H1 (cell line): ENCODE measurements around the gene CNIH3. TPM values are rescaled to one million over a fixed set of nuclear protein-coding genes. Genes with fewer than 3 reads are reported as not detected.

Source experiments
- CTCF ChIA-PET: fragments of 300-600 bp; sonication (Branson Sonifier 250); formaldehyde crosslinking; loops from one replicate; lab custom pipeline; 2021; ENCODE audit not compliant: partially characterized antibody; lab: Charles Lee
- POLR2A ChIA-PET: fragments of 300-600 bp; sonication (Branson Sonifier 250); formaldehyde crosslinking; loops from one replicate; lab custom pipeline; 2021; ENCODE audit warnings: inconsistent platforms; ENCODE audit not compliant: partially characterized antibody; lab: Charles Lee
- DNase-seq, 2 experiments: peaks; one replicate each; pipeline versions ENCODE4 v3.0.0 to v3.0.0-alpha.2; 2010 to 2022; ENCODE audit warnings: low spot score in 2 of 2, low read depth in 1 of 2, mixed read lengths in 1 of 2
- FAIRE-seq: peaks from 2 replicates; lab custom pipeline; 2011; peaks lifted over from hg19 to GRCh38; lab: Jason Lieb, UNC
- H2AFZ ChIP-seq: 2 replicates; pipeline ENCODE4 v1.8.1; 2012; ENCODE audit warnings: low read length, inconsistent platforms
- H2AK5ac ChIP-seq: 2 replicates; pipeline ENCODE4 v1.6.1; 2013; ENCODE audit warnings: low read depth, low read length
- H2BK120ac ChIP-seq: replicated peaks from 2 replicates; pipeline ENCODE3; 2013; ENCODE audit warnings: low read depth, low read length, inconsistent platforms
- H2BK12ac ChIP-seq: 2 replicates; pipeline ENCODE4 v1.6.1; 2013; ENCODE audit warnings: low read depth, low read length
- H2BK15ac ChIP-seq: 2 replicates; pipeline ENCODE4 v1.6.1; 2013; ENCODE audit warnings: low read length
- H2BK20ac ChIP-seq: 2 replicates; pipeline ENCODE4 v1.6.1; 2013; ENCODE audit warnings: low read length
- H2BK5ac ChIP-seq: 2 replicates; pipeline ENCODE4 v1.6.1; 2013; ENCODE audit warnings: low read depth, low read length
- H3K14ac ChIP-seq: 2 replicates; pipeline ENCODE4 v1.6.1; 2013; ENCODE audit warnings: inconsistent platforms; ENCODE audit not compliant: insufficient read length
- H3K18ac ChIP-seq: 2 replicates; pipeline ENCODE4 v1.6.1; 2013; ENCODE audit warnings: low read length; ENCODE audit errors: extremely low read depth
- H3K23ac ChIP-seq: 2 replicates; pipeline ENCODE4 v1.6.1; 2013; ENCODE audit warnings: inconsistent platforms; ENCODE audit not compliant: insufficient read length
- H3K23me2 ChIP-seq: 2 replicates; pipeline ENCODE4 v1.6.1; 2013; ENCODE audit warnings: low read depth, low read length
- H3K27ac ChIP-seq: 2 replicates; pipeline ENCODE4 v1.6.1; 2011; ENCODE audit warnings: low read depth, low read length, inconsistent platforms
- H3K27me3 ChIP-seq, 4 experiments: replicated peaks in 1 of 4; 1 replicate in 1 of 4; 2 replicates in 3 of 4; pipeline versions ENCODE4 v1.6.1 to v1.8.1; 2011 to 2013; ENCODE audit warnings: low read length in 3 of 4, mild to moderate bottlenecking in 3 of 4, inconsistent platforms in 2 of 4, mixed read lengths in 2 of 4, moderate library complexity in 1 of 4; ENCODE audit not compliant: control insufficient read depth in 3 of 4, insufficient read depth in 3 of 4; ENCODE audit errors: extremely low read depth in 1 of 4
- H3K36me3 ChIP-seq, 4 experiments: 2 replicates each; pipeline versions ENCODE4 v1.6.1 to v1.8.1; 2011 to 2013; ENCODE audit warnings: mild to moderate bottlenecking in 4 of 4, low read length in 3 of 4, moderate library complexity in 2 of 4, control low read depth in 1 of 4, inconsistent platforms in 1 of 4; ENCODE audit not compliant: insufficient read depth in 4 of 4, control insufficient read depth in 2 of 4
- H3K4ac ChIP-seq: replicated peaks from 2 replicates; pipeline ENCODE3; 2013; ENCODE audit warnings: low read length, low read depth, mixed read lengths, inconsistent platforms; ENCODE audit not compliant: insufficient read length
- H3K4me1 ChIP-seq, 4 experiments: replicated peaks in 1 of 4; 1 replicate in 1 of 4; 2 replicates in 3 of 4; pipeline versions ENCODE4 v1.6.1 to v1.8.1; 2011 to 2013; ENCODE audit warnings: low read length in 3 of 4, inconsistent platforms in 2 of 4, mixed read lengths in 1 of 4; ENCODE audit not compliant: insufficient read depth in 4 of 4, control insufficient read depth in 3 of 4
- H3K4me2 ChIP-seq, 2 experiments: 2 replicates each; pipeline versions ENCODE4 v1.6.1 to v1.8.1; 2011 to 2013; ENCODE audit warnings: low read depth in 2 of 2, low read length in 2 of 2, control low read depth in 1 of 2, inconsistent platforms in 1 of 2, mild to moderate bottlenecking in 1 of 2; ENCODE audit not compliant: insufficient read depth in 1 of 2
- H3K4me3 ChIP-seq, 4 experiments: fragments of 200-600, 300-600 bp in 1 of 4; sonication (generic), shearing (Covaris generic), sonication (Bioruptor Twin) in 1 of 4; 2 replicates each; pipeline versions ENCODE4 v1.5.1 to v1.8.1; 2011 to 2016; ENCODE audit warnings: low read length in 4 of 4, low read depth in 3 of 4, control low read depth in 2 of 4, inconsistent platforms in 2 of 4, mild to moderate bottlenecking in 2 of 4, mixed read lengths in 1 of 4, moderate library complexity in 1 of 4; ENCODE audit not compliant: insufficient read depth in 2 of 4; ENCODE audit errors: extremely low read depth in 1 of 4
- H3K56ac ChIP-seq: replicated peaks from 2 replicates; pipeline ENCODE3; 2013; ENCODE audit warnings: low read depth, mild to moderate bottlenecking, mixed read lengths, low read length, inconsistent platforms; ENCODE audit not compliant: insufficient read length
- H3K79me1 ChIP-seq: 2 replicates; pipeline ENCODE4 v1.6.1; 2013; ENCODE audit warnings: low read depth, low read length, control low read depth
- H3K79me2 ChIP-seq, 2 experiments: 2 replicates each; pipeline versions ENCODE4 v1.6.1 to v1.8.1; 2012 to 2013; ENCODE audit warnings: low read length in 2 of 2, mild to moderate bottlenecking in 2 of 2, inconsistent platforms in 1 of 2; ENCODE audit not compliant: insufficient read depth in 2 of 2, control insufficient read depth in 1 of 2
- H3K9ac ChIP-seq, 4 experiments: replicated peaks in 1 of 4; 1 replicate in 1 of 4; 2 replicates in 3 of 4; pipeline versions ENCODE4 v1.6.1 to v1.8.1; 2011 to 2013; ENCODE audit warnings: low read depth in 3 of 4, low read length in 3 of 4, control low read depth in 2 of 4, mild to moderate bottlenecking in 2 of 4, moderate library complexity in 2 of 4, inconsistent platforms in 1 of 4; ENCODE audit errors: extremely low read depth in 1 of 4
- H3K9me3 ChIP-seq, 2 experiments: 2 replicates each; pipeline versions ENCODE4 v1.6.1 to v1.8.1; 2012 to 2013; ENCODE audit warnings: mild to moderate bottlenecking in 2 of 2, moderate library complexity in 2 of 2, control low read depth in 1 of 2, inconsistent platforms in 1 of 2, low read depth in 1 of 2, low read length in 1 of 2, mixed read lengths in 1 of 2; ENCODE audit not compliant: insufficient read depth in 2 of 2
- H4K20me1 ChIP-seq, 2 experiments: replicated peaks in 1 of 2; 2 replicates each; pipeline versions ENCODE3 to v1.8.1; 2011 to 2013; ENCODE audit warnings: inconsistent platforms in 2 of 2, low read length in 2 of 2, mild to moderate bottlenecking in 1 of 2; ENCODE audit not compliant: insufficient read depth in 2 of 2, control insufficient read depth in 1 of 2
- H4K5ac ChIP-seq: 2 replicates; pipeline ENCODE4 v1.6.1; 2013; ENCODE audit warnings: low read length, low read depth, mixed read lengths, inconsistent platforms; ENCODE audit not compliant: insufficient read length
- H4K8ac ChIP-seq: 2 replicates; pipeline ENCODE4 v1.8.0; 2013; ENCODE audit warnings: mild to moderate bottlenecking, moderate library complexity, low read length, inconsistent platforms; ENCODE audit not compliant: insufficient read depth; ENCODE audit errors: extremely low read depth
- H4K91ac ChIP-seq: replicated peaks from 2 replicates; pipeline ENCODE3; 2013; ENCODE audit warnings: low read length, mixed read lengths, inconsistent platforms; ENCODE audit not compliant: insufficient read length
- BACH1 ChIP-seq: IDR thresholded peaks from 2 replicates; pipeline ENCODE4 v1.6.1; 2012; ENCODE audit warnings: low read length, improper control_type of control experiment
- CEBPB ChIP-seq: IDR thresholded peaks from 2 replicates; pipeline ENCODE4 v1.6.1; 2012; ENCODE audit warnings: low read depth, low read length
- HDAC2 ChIP-seq, 2 experiments: fragments of 300-600 bp in 1 of 2; sonication (generic) in 1 of 2; IDR thresholded peaks; 2 replicates each; pipeline ENCODE4 v1.6.1; 2011 to 2012; ENCODE audit warnings: low read depth in 2 of 2, low read length in 2 of 2, mild to moderate bottlenecking in 2 of 2, moderate library complexity in 2 of 2, borderline replicate concordance in 1 of 2, inconsistent platforms in 1 of 2
- WGBS, 2 experiments: shearing (Covaris generic) in 1 of 2; methylation state at CpG; one replicate each; pipeline versions ENCODE4 v1.1.6 to v1.1.7; 2013 to 2015; ENCODE audit warnings: low lambda C conversion rate in 2 of 2, mixed read lengths in 2 of 2, inconsistent platforms in 1 of 2, low coverage in 1 of 2, missing lambda C conversion rate in 1 of 2; ENCODE audit not compliant: insufficient replicate concordance in 2 of 2, insufficient coverage in 1 of 2, insufficient read length in 1 of 2; ENCODE audit errors: extremely low coverage in 1 of 2, missing lambda C conversion rate in 1 of 2; 5-methylcytosine and 5-hydroxymethylcytosine counted together
- polyA plus RNA-seq, 7 experiments: library from polyadenylated mRNA; depleted of rRNA in 3 of 7; stranded (reverse) in 5 of 7; unstranded in 2 of 7; fragments of >200 nt in 5 of 7; fragments of 200-250 nt in 2 of 7; gene quantifications; 1 replicate in 5 of 7; 2 replicates in 1 of 7; 4 replicates in 1 of 7; pipeline versions ENCODE4 v1.2.1 to v1.2.3, GENCODE V29; 2011 to 2013; ENCODE audit warnings: missing spikeins in 2 of 7, mixed read lengths in 2 of 7
- total RNA-seq: library from RNA; stranded (reverse); fragmentation: NEBNext Ultra II Directional; extraction: Animal tissue kit (Norgen Biotek cat#: 25700); gene quantifications from 2 replicates; pipeline ENCODE4 v1.2.1, GENCODE V29; 2021
- TF ChIP-seq, protein P1 (sequence below): IDR thresholded peaks from 2 replicates; pipeline ENCODE4 v1.6.1; 2012; ENCODE audit warnings: inconsistent platforms

CNIH3 gene
- total and polyA plus RNA-seq, 2 of the 8 experiments (the other 6 are each of a cell fraction or from before 2014, with no cell fraction given), result 3.7 to 5.6 TPM

DNA sequence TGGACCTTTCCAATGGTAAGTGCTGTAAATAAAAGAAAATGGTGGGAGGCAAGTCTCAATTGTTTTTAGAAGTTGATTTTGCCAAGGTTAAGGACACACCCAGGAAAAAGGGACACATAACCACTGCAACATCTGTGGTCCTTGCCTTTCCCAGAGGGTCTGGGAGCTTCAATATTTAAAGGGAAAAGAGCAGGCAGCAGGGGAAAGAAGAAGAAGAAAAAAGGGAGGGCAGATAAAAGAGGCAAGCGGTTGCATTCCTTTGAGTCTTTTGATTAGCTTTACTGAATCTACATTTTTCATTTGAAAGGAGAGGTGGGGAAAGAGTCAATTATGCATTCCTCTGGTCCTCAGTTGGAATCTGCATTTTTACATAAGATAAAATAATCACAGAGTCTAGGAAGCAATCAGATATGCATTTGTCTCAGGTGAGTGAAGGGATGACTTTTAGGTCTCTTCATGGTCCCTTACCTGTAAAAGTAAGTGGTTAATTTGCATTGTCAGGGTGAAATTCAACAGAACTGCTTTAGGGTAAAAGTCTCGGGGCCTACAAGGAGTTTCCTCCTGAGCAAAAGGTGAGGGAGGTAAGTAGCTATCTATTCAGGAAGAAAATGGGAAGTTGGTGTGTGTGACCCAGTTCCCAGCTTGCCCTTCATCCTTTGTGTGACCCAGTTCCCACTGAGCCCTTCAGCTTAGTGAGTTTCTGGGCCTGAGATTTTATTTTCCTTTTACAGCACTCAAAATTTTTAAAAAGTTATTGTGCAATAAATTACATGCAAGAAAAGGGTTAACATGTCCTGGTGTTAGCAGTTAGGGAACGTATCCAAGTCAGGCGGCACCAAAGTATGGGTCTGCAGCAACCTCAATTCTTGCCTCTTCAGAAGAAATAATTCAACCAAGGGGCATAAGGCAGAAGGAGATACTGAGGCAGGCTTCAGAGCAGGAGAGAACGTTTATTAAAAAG, 8.6 kb upstream of the CNIH3 start:
- Histone ChIP-seq H3K79me2 (no peaks in the 10 kb centered on the region), H3K23ac (no peak overlapping the region), H3K56ac (no peak overlapping the region), H4K91ac (no peak overlapping the region), H4K8ac (no peak overlapping the region), H3K9ac (no peak overlapping the region), H2AK5ac (peak overlapping the region; percentile 75; the same call in 1 of the 2 replicates), H3K27me3 (peaks cover 0 to 2% (median 0%) of the 10 kb centered on the region in 4 experiments; a peak in 1 of 7 replicates), H3K14ac (no peak overlapping the region), H3K4me3 (peak overlapping the region in 1 of 4 experiments; percentile 9; a peak in 1 of 8 replicates), H2BK5ac (peak overlapping the region; percentile 41; the same call in 1 of the 2 replicates), H2AFZ (no peak overlapping the region), H2BK12ac (peak overlapping the region; percentile 70; the same call in 1 of the 2 replicates), H2BK15ac (peak overlapping the region; percentile 23), H2BK20ac (peak overlapping the region; percentile 55; the same call in 1 of the 2 replicates), H3K18ac (no peak overlapping the region), H3K27ac (no peak overlapping the region), H3K23me2 (no peaks in the 10 kb centered on the region), H3K79me1 (no peaks in the 10 kb centered on the region), H3K4ac (peak overlapping the region; percentile 44), H3K4me1 (peaks cover 2 to 15% (median 12%) of the 10 kb centered on the region in 4 experiments; a peak in 6 of 7 replicates), H4K5ac (no peak overlapping the region), H3K36me3 (no peaks in the 10 kb centered on the region), H4K20me1 (no peaks in the 10 kb centered on the region), H3K4me2 (peak overlapping the region; percentile 40 to 51), H2BK120ac (no peak overlapping the region), H3K9me3 (peaks cover 4 to 6% of the 10 kb centered on the region in 2 experiments; a peak in 2 of 4 replicates)
- FAIRE-seq (peak; percentile 39), DNase-seq (no peak)
- ChIA-PET CTCF (interaction anchor here (0.9 to 1.9 kb wide), 5 partner anchors 16 to 315 kb away, joined by 3 to 7 read pairs (median 3); no protein-coding TSS in a partner anchor), POLR2A (interaction anchor here (1.6 to 2.7 kb wide), 2 partner anchors 9 to 109 kb away, joined by 4 to 17 read pairs; partner anchors contain the start of gene CNIH3)
- WGBS, 2 experiments, result 29% methylated on average over 5 of the region's 5 CpGs; no CpG with 5 or more reads in 1 of the 2 experiments
- TF ChIP-seq HDAC2 (IDR thresholded peaks at IDR 0.05; ENCODE audit: borderline replicate concordance in 1 of 2, low read depth in 2 of 2, low read length in 2 of 2) (no peak), BACH1 (no peak), CEBPB (peak; percentile 73; the same call in 1 of the 2 replicates)
- TF ChIP-seq, protein P1, sequence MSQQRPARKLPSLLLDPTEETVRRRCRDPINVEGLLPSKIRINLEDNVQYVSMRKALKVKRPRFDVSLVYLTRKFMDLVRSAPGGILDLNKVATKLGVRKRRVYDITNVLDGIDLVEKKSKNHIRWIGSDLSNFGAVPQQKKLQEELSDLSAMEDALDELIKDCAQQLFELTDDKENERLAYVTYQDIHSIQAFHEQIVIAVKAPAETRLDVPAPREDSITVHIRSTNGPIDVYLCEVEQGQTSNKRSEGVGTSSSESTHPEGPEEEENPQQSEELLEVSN, result no peak
